C4-2B (cell line): Measurements from ENCODE around the gene AKAP7.
"Not testable (repeated sequence)": the region's sequence is repeated elsewhere in the genome, so short reads cannot be mapped to it uniquely, and the experiment has no call there.

Experiments
- H3K27ac ChIP-seq: fragments of 450-650 bp; 2 replicates; pipeline ENCODE4 v1.5.1; 2017
- ZFX ChIP-seq: fragments of 450-650 bp; IDR thresholded peaks from 2 replicates; pipeline ENCODE4 v1.6.1; 2017
- TF ChIP-seq, protein P1 (sequence below): fragments of 450-650 bp; conservative IDR thresholded peaks from 2 replicates; pipeline ENCODE4 v1.5.1; 2017; ENCODE audit warnings: mild to moderate bottlenecking

AKAP7 gene

DNA sequence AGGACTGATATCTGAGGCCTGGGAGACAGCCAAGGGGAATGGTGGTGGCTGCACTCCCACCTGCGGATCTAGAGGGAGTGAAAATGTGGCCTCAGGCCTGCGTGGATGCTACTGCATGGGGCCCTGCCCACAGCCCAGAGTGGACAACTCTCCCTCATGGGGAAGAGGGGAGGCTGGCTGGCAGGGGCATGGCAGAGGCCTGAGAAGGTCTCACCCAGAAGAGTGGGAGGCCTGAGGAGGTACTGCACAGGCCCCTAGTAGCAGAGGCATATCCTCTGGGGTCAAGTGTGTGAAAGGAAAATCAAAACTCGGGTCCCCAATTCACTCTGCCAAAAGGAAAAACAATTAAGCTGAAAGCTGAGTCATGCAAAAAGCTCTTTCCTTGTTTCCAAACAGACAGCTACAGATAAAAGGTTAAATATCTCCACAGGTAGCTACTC lies 158.2 kb downstream of the AKAP7 start:
- no peak for TF ChIP-seq ZFX
- TF ChIP-seq, protein P1, sequence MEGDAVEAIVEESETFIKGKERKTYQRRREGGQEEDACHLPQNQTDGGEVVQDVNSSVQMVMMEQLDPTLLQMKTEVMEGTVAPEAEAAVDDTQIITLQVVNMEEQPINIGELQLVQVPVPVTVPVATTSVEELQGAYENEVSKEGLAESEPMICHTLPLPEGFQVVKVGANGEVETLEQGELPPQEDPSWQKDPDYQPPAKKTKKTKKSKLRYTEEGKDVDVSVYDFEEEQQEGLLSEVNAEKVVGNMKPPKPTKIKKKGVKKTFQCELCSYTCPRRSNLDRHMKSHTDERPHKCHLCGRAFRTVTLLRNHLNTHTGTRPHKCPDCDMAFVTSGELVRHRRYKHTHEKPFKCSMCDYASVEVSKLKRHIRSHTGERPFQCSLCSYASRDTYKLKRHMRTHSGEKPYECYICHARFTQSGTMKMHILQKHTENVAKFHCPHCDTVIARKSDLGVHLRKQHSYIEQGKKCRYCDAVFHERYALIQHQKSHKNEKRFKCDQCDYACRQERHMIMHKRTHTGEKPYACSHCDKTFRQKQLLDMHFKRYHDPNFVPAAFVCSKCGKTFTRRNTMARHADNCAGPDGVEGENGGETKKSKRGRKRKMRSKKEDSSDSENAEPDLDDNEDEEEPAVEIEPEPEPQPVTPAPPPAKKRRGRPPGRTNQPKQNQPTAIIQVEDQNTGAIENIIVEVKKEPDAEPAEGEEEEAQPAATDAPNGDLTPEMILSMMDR, result no peak
- H3K27ac ChIP-seq, result peak overlapping the region; percentile 19

- H3K27ac ChIP-seq, result no peak overlapping the region
- no peak for TF ChIP-seq ZFX
- TF ChIP-seq, protein P1, result no peak
Measured at GRCh38 chr6:131295081-131295480, 159.8 kb downstream of the AKAP7 start.

- H3K27ac ChIP-seq, result not testable (repeated sequence)
Measured at GRCh38 chr6:131300826-131301225, 165.6 kb downstream of the AKAP7 start.

GRCh38 chr6:131303338-131303930 lies 168.2 kb downstream of the AKAP7 start:
- no peak for TF ChIP-seq ZFX
- TF ChIP-seq, protein P1, result no peak
- H3K27ac ChIP-seq, result no peak overlapping the region

- no peak overlapping the region for H3K27ac ChIP-seq
- no peak for TF ChIP-seq ZFX
- TF ChIP-seq, protein P1, result no peak
Measured at GRCh38 chr6:131305037-131305850, 170.0 kb downstream of the AKAP7 start.

DNA sequence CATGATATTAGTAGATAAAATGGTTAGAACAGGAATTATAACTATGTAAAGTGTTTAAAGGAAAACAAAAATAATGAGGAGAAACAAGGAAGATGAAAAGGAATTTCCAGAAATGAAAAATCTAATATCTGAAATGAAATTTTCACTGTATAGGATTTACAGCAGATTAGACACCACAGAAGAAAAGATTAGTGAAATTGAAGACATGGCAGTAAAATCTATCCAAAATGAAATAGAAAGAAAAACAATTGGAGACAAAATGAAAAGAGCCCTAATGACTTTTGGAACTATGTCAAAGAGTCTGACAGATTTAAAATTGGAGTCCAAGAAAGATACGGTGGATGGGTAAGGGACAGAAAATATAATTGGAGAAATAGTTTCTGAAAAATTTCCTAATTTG lies 174.2 kb downstream of the AKAP7 start:
- TF ChIP-seq ZFX, result no peak
- TF ChIP-seq, protein P1, result no peak
- H3K27ac ChIP-seq, result no peak overlapping the region

- no peak for TF ChIP-seq ZFX
- TF ChIP-seq, protein P1, result no peak
- no peak overlapping the region for H3K27ac ChIP-seq
Measured at GRCh38 chr6:131314838-131315237, 179.6 kb downstream of the AKAP7 start.

DNA sequence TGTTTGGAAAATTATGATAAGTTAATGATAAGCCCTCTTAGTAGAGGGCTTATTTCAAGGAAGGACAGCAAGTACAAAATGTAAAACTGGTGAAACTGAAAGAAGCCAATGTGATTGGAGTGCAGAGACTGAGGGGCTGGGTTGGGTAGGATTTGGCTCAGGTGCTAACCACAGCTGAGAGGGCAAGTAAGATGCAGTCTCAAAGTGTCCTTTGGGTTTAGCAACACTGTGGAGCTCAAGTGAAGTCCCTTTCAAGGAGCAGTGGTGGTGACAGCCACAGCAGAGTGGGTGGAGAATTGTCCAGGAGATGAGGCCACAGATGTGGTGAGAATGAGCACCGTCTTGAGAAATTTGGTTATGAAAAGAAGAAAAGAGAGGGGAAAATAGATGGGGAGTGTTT lies 181.4 kb downstream of the AKAP7 start:
- no peak for TF ChIP-seq ZFX
- TF ChIP-seq, protein P1, result no peak
- no peak overlapping the region for H3K27ac ChIP-seq
